Activated T-helper 17 cell treated with anti-CD3 and anti-CD28 coated beads, Interleukin-2, amount 50 U/mL, for 72 hours (primary cell): Measurements from ENCODE around the gene CLASP2. TPM values are rescaled to one million over a fixed set of nuclear protein-coding genes. Genes with fewer than 3 reads are reported as not detected.
"Not testable (repeated sequence)": the region's sequence is repeated elsewhere in the genome, so short reads cannot be mapped to it uniquely, and the experiment has no call there.

Experiments used
- ATAC-seq: fragments of 150-1000 bp; cut with Tn5 transposase; replicated peaks from 2 replicates; pipeline ENCODE4 v1.10.0; 2021; ENCODE audit warnings: mild to moderate bottlenecking, moderate library complexity
- H3K27ac Mint-ChIP-seq: one replicate; pipeline ENCODE4 v1.8.0; 2022; ENCODE audit warnings: mixed read lengths
- H3K27me3 Mint-ChIP-seq: one replicate; pipeline ENCODE4 v1.8.0; 2022; ENCODE audit warnings: mixed read lengths
- H3K36me3 Mint-ChIP-seq: one replicate; pipeline ENCODE4 v1.8.0; 2022; ENCODE audit warnings: low read depth, mild to moderate bottlenecking, mixed read lengths
- H3K4me1 Mint-ChIP-seq: one replicate; pipeline ENCODE4 v1.8.0; 2022; ENCODE audit warnings: mixed read lengths
- H3K4me3 Mint-ChIP-seq: one replicate; pipeline ENCODE4 v1.8.0; 2022; ENCODE audit warnings: mild to moderate bottlenecking, mixed read lengths
- H3K9me3 Mint-ChIP-seq: one replicate; pipeline ENCODE4 v1.8.0; 2022; ENCODE audit warnings: mixed read lengths
- total RNA-seq, 2 donors: library from RNA; stranded (reverse); gene quantifications; one replicate each; pipeline ENCODE4 v1.2.3, GENCODE V29; 2022

The CLASP2 gene
- total RNA-seq, 2 donors from 2014 or later = 41.0 to 48.7 TPM

GRCh38 chr3:33456756-33457155 lies 261.3 kb downstream of the CLASP2 start:
- no peak for ATAC-seq
- Mint-ChIP-seq H3K27ac (no peak overlapping the region), H3K36me3 (no peaks in the 10 kb centered on the region), H3K27me3 (no peaks in the 10 kb centered on the region), H3K9me3 (peaks cover 7% of the 10 kb centered on the region), H3K4me1 (no peaks in the 10 kb centered on the region), H3K4me3 (no peak overlapping the region)

GRCh38 chr3:33453331-33453761 lies 264.7 kb downstream of the CLASP2 start:
- ATAC-seq = no peak
- H3K9me3 Mint-ChIP-seq = peaks cover 7% of the 10 kb centered on the region
- no peaks in the 10 kb centered on the region for H3K4me1 Mint-ChIP-seq
- H3K27ac Mint-ChIP-seq = no peak overlapping the region
- no peaks in the 10 kb centered on the region for H3K27me3 Mint-ChIP-seq
- no peaks in the 10 kb centered on the region for H3K36me3 Mint-ChIP-seq
- no peak overlapping the region for H3K4me3 Mint-ChIP-seq

- not testable (repeated sequence) for H3K27me3 Mint-ChIP-seq, H3K36me3 Mint-ChIP-seq, ATAC-seq, H3K4me3 Mint-ChIP-seq, H3K9me3 Mint-ChIP-seq, H3K4me1 Mint-ChIP-seq, H3K27ac Mint-ChIP-seq
Observed at GRCh38 chr3:33451994-33452393, 266.1 kb downstream of the CLASP2 start.

DNA sequence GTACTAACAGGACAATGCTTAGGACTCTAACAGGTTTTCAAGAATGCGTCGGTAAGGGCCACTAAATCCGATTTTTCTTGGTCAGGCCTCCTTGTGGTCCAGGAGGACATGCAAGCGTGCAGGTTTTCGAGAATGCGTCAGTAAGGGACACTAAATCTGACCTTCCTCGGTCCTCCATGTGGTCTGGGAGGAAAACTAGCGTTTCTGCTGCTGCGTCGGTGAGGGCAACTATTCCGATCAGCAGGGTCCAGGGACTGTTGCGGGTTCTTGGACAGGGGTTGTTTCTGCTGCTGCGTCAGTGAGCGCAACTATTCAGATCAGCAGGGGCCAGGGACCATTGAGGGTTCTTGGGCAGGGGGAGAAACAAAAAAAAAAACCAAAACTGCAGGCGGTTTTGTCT lies 270.1 kb downstream of the CLASP2 start:
- Mint-ChIP-seq H3K4me1 (no peaks in the 10 kb centered on the region), H3K27me3 (no peaks in the 10 kb centered on the region), H3K36me3 (no peaks in the 10 kb centered on the region), H3K27ac (no peak overlapping the region), H3K9me3 (no peaks in the 10 kb centered on the region), H3K4me3 (no peak overlapping the region)
- ATAC-seq = no peak

- ATAC-seq, H3K27ac Mint-ChIP-seq: not testable (repeated sequence)
Observed at GRCh38 chr3:33447256-33447625, 270.8 kb downstream of the CLASP2 start.

More at GRCh38 chr3:33447256-33447625, 270.8 kb downstream of the CLASP2 start:
- H3K36me3 Mint-ChIP-seq, H3K9me3 Mint-ChIP-seq, H3K4me1 Mint-ChIP-seq, H3K27me3 Mint-ChIP-seq: not testable (repeated sequence)
- H3K4me3 Mint-ChIP-seq = peak overlapping the region; percentile 85

Other genes with a start within 250 kb of the CLASP2 start
- gene PDCD6IP, start 80.4 kb upstream of the CLASP2 start, total RNA-seq = 100 to 1,000 TPM; 199 to 209 TPM